Peyer's patch (tissue), 4 donors: ENCODE data around the gene MARCHF10. TPM values are rescaled to one million over a fixed set of nuclear protein-coding genes. Genes with fewer than 3 reads are reported as not detected.

Experiments used
- DNase-seq, 3 donors: peaks; one replicate each; pipeline ENCODE4 v3.0.0-alpha.2; 2017 to 2019
- H3K27ac ChIP-seq, 4 donors: fragments of 200-600 bp; sonication (generic); one replicate each; pipeline ENCODE4 v1.5.1; 2016 to 2019
- H3K27me3 ChIP-seq, 2 donors: fragments of 200-600 bp; sonication (generic); one replicate each; pipeline ENCODE4 v1.5.1; 2019
- H3K36me3 ChIP-seq, 3 donors: fragments of 200-600 bp; sonication (generic); one replicate each; pipeline ENCODE4 v1.5.1; 2016 to 2019
- H3K4me1 ChIP-seq, 4 donors: fragments of 200-600 bp; sonication (generic); one replicate each; pipeline ENCODE4 v1.5.1; 2016 to 2019
- H3K4me3 ChIP-seq, 4 donors: fragments of 200-600 bp; sonication (generic); 1 replicate in 3 of 4; 2 replicates in 1 of 4; pipeline ENCODE4 v1.5.1; 2016 to 2019; ENCODE audit warnings: mild to moderate bottlenecking in 1 of 4
- H3K9me3 ChIP-seq, 4 donors: fragments of 200-600 bp; sonication (generic); one replicate each; pipeline ENCODE4 v1.5.1; 2016 to 2019; ENCODE audit warnings: mild to moderate bottlenecking in 1 of 4
- POLR2A ChIP-seq, 2 donors: fragments of 450-650 bp; IDR thresholded peaks; one replicate each; pipeline ENCODE4 v1.5.1; 2017; ENCODE audit warnings: antibody characterized with exemption in 2 of 2, mild to moderate bottlenecking in 2 of 2, moderate library complexity in 2 of 2
- total RNA-seq, 4 donors: library from RNA; depleted of rRNA; stranded (reverse); fragments of >200 nt; gene quantifications; one replicate each; pipeline ENCODE4 v1.1.0, GENCODE V29; 2016
- TF ChIP-seq, protein P1 (sequence below), 6 experiments: fragments of 450-650 bp in 4 of 6; fragments of 200-600 bp in 2 of 6; sonication (generic) in 1 of 6; IDR thresholded peaks; one replicate each; pipeline ENCODE4 v1.5.1; 2017 to 2019; ENCODE audit warnings: antibody characterized with exemption in 6 of 6, mild to moderate bottlenecking in 3 of 6, moderate library complexity in 1 of 6

Gene MARCHF10, protein sequence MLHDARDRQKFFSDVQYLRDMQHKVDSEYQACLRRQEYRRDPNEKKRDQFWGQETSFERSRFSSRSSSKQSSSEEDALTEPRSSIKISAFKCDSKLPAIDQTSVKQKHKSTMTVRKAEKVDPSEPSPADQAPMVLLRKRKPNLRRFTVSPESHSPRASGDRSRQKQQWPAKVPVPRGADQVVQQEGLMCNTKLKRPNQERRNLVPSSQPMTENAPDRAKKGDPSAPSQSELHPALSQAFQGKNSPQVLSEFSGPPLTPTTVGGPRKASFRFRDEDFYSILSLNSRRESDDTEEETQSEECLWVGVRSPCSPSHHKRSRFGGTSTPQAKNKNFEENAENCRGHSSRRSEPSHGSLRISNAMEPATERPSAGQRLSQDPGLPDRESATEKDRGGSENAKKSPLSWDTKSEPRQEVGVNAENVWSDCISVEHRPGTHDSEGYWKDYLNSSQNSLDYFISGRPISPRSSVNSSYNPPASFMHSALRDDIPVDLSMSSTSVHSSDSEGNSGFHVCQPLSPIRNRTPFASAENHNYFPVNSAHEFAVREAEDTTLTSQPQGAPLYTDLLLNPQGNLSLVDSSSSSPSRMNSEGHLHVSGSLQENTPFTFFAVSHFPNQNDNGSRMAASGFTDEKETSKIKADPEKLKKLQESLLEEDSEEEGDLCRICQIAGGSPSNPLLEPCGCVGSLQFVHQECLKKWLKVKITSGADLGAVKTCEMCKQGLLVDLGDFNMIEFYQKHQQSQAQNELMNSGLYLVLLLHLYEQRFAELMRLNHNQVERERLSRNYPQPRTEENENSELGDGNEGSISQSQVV
- total RNA-seq: not detected

DNA sequence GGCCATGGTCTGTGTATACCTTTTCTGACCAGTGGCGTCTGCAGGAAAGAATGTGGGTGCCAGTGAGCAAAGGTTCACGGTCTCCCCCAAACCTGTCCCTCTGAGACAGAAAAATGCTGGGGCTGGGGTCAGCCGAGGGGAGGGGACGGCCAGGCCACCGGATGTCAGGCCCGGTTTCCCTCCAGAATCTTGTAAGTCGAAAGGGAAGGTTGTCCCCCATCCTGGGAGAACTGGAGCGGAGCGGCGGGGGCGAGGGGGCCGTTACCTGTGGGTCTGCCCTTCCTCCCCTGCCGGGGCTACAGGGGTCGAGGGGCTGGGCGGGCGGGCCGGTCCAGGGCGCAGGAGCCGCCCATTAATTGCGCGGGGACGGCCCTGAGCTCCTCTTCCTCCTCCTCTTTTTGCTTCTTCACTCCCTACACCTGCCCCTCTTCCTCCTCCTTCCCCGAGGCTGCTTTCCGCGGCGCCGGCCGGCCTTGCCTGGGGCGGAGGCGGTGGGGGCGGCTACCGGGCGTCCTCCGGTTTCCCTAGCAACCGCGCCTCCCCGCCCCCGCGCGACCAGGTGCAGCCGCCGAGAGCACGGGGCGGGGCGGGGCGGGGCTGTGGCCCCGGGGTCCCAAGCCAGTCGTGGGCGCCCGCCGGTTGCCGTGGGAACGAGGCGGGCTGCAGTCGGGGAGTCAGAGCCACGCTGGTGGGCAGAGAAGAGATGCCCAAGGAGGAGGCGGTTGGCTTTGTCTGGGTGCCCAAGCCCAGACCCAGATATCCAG is at the start of gene MARCHF10:
Gene MARCHF10 (minus strand): TSS at position 503 of the 764 bp plus-strand sequence. CDS start 6,579 bp downstream, outside the sequence.
- Histone ChIP-seq H3K4me3 (peak within 1 kb of the TSS in 2 of 4 donors; percentile 1 to 4), H3K9me3 (no peaks in the 10 kb centered on the region), H3K4me1 (peaks cover 0 to 9% (median 3%) of the 10 kb centered on the region in 4 donors), H3K27ac (no peak within 1 kb of the TSS), H3K27me3 (no peaks in the 10 kb centered on the region), H3K36me3 (no peaks in the 10 kb centered on the region)
- no peak for DNase-seq
- no peak for TF ChIP-seq POLR2A (IDR thresholded peaks at IDR 0.05)
- TF ChIP-seq, protein P1, sequence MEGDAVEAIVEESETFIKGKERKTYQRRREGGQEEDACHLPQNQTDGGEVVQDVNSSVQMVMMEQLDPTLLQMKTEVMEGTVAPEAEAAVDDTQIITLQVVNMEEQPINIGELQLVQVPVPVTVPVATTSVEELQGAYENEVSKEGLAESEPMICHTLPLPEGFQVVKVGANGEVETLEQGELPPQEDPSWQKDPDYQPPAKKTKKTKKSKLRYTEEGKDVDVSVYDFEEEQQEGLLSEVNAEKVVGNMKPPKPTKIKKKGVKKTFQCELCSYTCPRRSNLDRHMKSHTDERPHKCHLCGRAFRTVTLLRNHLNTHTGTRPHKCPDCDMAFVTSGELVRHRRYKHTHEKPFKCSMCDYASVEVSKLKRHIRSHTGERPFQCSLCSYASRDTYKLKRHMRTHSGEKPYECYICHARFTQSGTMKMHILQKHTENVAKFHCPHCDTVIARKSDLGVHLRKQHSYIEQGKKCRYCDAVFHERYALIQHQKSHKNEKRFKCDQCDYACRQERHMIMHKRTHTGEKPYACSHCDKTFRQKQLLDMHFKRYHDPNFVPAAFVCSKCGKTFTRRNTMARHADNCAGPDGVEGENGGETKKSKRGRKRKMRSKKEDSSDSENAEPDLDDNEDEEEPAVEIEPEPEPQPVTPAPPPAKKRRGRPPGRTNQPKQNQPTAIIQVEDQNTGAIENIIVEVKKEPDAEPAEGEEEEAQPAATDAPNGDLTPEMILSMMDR (IDR thresholded peaks at IDR 0.05): no peak

DNA sequence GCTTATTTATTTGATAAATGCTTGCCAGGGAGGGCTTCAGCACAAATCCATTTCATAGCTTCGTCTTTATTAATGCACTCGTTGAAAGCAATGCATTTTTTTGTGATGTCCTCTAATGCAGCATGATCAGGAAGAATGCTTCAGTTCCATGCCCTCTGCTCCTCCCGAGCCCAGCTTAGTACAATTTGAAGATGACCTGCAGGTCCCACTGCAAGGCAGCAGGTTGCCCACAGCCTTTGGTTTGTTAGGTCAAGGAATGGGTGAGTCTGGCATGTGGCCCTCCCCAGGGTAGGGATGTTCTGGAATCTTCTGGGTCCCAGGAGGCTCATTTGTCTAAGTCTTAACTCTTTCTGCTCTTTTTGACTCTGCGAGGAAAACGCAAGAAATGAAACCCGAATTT is 49.4 kb upstream of the MARCHF10 start:
- Histone ChIP-seq H3K27ac (no peak overlapping the region), H3K4me1 (no peaks in the 10 kb centered on the region), H3K36me3 (no peaks in the 10 kb centered on the region), H3K4me3 (no peak overlapping the region), H3K9me3 (no peaks in the 10 kb centered on the region), H3K27me3 (no peaks in the 10 kb centered on the region)
- TF ChIP-seq, protein P1 (IDR thresholded peaks at IDR 0.05): no peak
- no peak for TF ChIP-seq POLR2A (IDR thresholded peaks at IDR 0.05)
- DNase-seq: no peak

DNA sequence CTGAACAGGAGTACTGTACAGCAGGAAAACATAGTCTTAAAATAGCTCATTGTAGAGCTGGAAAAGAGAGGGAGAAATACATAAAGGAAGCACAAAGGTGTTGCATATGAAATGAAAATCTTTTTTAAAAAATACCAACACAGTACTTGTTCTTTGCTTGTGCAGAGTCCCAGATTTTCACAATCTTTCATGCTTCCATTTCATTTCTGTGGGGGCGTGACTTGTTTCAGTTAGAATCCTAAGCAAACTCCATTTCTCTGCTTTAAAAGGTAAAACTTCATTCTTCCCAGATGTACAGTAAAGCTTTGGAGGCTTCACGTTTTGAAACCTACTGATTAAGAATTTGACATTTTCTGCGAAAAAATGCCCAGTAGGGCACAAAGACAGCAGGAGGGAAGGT is 48.5 kb upstream of the MARCHF10 start:
- no peaks in the 10 kb centered on the region for H3K4me1 ChIP-seq
- H3K36me3 ChIP-seq: no peaks in the 10 kb centered on the region
- H3K9me3 ChIP-seq: no peaks in the 10 kb centered on the region
- H3K27me3 ChIP-seq: no peaks in the 10 kb centered on the region
- H3K4me3 ChIP-seq: no peak overlapping the region
- TF ChIP-seq, protein P1 (IDR thresholded peaks at IDR 0.05): no peak
- no peak for TF ChIP-seq POLR2A (IDR thresholded peaks at IDR 0.05)
- DNase-seq: no peak
- no peak overlapping the region for H3K27ac ChIP-seq

DNA sequence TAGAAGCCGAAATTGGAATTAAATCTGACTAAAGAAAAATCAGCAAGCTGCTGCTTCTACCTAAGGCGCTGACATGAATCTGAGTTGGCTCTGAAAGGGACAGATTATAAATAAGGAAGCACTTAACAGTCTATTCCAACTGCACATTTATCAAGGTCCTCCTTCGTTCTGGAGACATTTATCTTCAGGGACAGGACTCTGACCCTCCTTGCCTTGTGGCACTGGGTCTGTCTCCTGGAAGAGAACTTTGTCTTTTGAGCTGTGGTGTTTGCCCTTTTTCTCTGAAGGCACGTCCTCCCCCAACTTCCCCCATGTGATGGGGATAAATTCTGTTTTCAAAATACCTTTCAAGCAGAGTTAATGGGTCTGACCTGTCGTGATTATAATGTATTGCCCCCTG is 47.0 kb upstream of the MARCHF10 start:
- DNase-seq: no peak
- Histone ChIP-seq H3K27ac (no peak overlapping the region), H3K36me3 (no peaks in the 10 kb centered on the region), H3K4me3 (no peak overlapping the region), H3K4me1 (no peaks in the 10 kb centered on the region), H3K27me3 (no peaks in the 10 kb centered on the region), H3K9me3 (no peaks in the 10 kb centered on the region)
- no peak for TF ChIP-seq POLR2A (IDR thresholded peaks at IDR 0.05)
- TF ChIP-seq, protein P1 (IDR thresholded peaks at IDR 0.05): no peak

DNA sequence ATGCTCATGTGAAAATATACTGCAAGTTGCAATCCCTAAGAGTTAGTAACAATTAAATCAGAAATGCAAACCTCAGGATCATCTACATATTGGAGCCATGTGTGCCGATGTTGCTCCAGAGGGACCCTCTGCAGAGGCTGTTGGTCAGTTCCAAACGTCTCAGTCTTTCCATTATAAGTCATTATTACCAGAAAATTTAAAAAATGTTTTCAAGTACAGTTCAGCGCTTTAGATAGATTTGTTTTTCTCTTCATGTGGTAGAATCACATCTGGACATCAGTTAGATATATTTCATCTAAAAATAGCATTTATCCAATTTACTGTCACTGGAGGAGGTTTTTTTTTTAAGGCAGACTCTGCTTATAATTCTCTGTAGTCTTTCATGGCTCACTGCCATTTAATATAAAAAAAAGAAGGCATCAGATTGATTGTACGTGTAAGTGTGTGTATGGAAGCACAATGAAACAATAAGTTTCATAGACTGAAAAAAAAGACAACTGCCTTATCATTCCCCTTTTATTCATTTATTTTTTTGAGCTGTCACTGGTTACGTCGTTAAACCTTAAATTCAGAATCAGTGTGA is 46.1 kb upstream of the MARCHF10 start:
- Histone ChIP-seq H3K36me3 (no peaks in the 10 kb centered on the region), H3K27me3 (no peaks in the 10 kb centered on the region), H3K9me3 (no peaks in the 10 kb centered on the region), H3K4me1 (no peaks in the 10 kb centered on the region), H3K27ac (no peak overlapping the region), H3K4me3 (no peak overlapping the region)
- DNase-seq: no peak
- TF ChIP-seq POLR2A (IDR thresholded peaks at IDR 0.05): no peak
- TF ChIP-seq, protein P1 (IDR thresholded peaks at IDR 0.05): no peak
